CD4-positive, alpha-beta memory T cell (primary cell): ENCODE measurements around the gene GFRA1. TPM values are rescaled to one million over a fixed set of nuclear protein-coding genes. Genes with fewer than 3 reads are reported as not detected.
A peak's percentile ranks its signal among the peaks of the same experiment; 100 is the strongest.

Experiments
- CTCF ChIA-PET: fragments of 350-600 bp; sonication (Branson Sonifier 250); formaldehyde crosslinking; loops from one replicate; lab custom pipeline; 2021; ENCODE audit warnings: inconsistent platforms; ENCODE audit not compliant: partially characterized antibody; lab: Charles Lee
- POLR2A ChIA-PET: fragments of 350-600 bp; sonication (Branson Sonifier 250); formaldehyde crosslinking; loops from one replicate; lab custom pipeline; 2021; ENCODE audit not compliant: partially characterized antibody; lab: Charles Lee
- DNase-seq, 5 donors: peaks; one replicate each; pipeline versions ENCODE4 v3.0.0 to v3.0.0-alpha.2; 2020 to 2022; ENCODE audit warnings: mixed read lengths in 1 of 5
- H3K27ac ChIP-seq: one replicate; pipeline ENCODE4 v1.7.0; 2013; ENCODE audit warnings: low read depth, low read length
- H3K27me3 ChIP-seq: 2 replicates; pipeline ENCODE4 v1.7.0; 2013; ENCODE audit warnings: mild to moderate bottlenecking, low read length, moderate library complexity; ENCODE audit not compliant: insufficient read depth
- H3K36me3 ChIP-seq: 2 replicates; pipeline ENCODE4 v1.7.0; 2013; ENCODE audit warnings: mild to moderate bottlenecking, low read length, moderate library complexity; ENCODE audit not compliant: insufficient read depth
- H3K4me1 ChIP-seq: 2 replicates; pipeline ENCODE4 v1.7.0; 2013; ENCODE audit warnings: mild to moderate bottlenecking, low read length, moderate library complexity; ENCODE audit not compliant: insufficient read depth
- H3K4me3 ChIP-seq, 2 donors: one replicate each; pipeline ENCODE4 v1.7.0; 2013; ENCODE audit warnings: low read length in 2 of 2, mild to moderate bottlenecking in 1 of 2
- H3K9me3 ChIP-seq, 2 donors: one replicate each; pipeline ENCODE4 v1.7.0; 2013; ENCODE audit warnings: low read length in 2 of 2, control low read depth in 1 of 2; ENCODE audit not compliant: control insufficient read depth in 1 of 2
- H3K27ac Mint-ChIP-seq, 7 donors: one replicate each; pipeline ENCODE4 v1.8.0; 2020 to 2021; ENCODE audit warnings: mixed read lengths in 7 of 7, mild to moderate bottlenecking in 6 of 7, inconsistent platforms in 3 of 7, moderate library complexity in 3 of 7
- H3K27me3 Mint-ChIP-seq, 2 donors: one replicate each; pipeline ENCODE4 v1.8.0; 2020 to 2021; ENCODE audit warnings: mixed read lengths in 2 of 2
- H3K36me3 Mint-ChIP-seq, 2 donors: one replicate each; pipeline ENCODE4 v1.8.0; 2020 to 2021; ENCODE audit warnings: mixed read lengths in 2 of 2, inconsistent platforms in 1 of 2, mild to moderate bottlenecking in 1 of 2
- H3K4me1 Mint-ChIP-seq, 4 donors: one replicate each; pipeline ENCODE4 v1.8.0; 2020 to 2021; ENCODE audit warnings: mixed read lengths in 4 of 4, mild to moderate bottlenecking in 1 of 4
- H3K4me3 Mint-ChIP-seq, 8 donors: one replicate each; pipeline ENCODE4 v1.8.0; 2020 to 2021; ENCODE audit warnings: mixed read lengths in 8 of 8, mild to moderate bottlenecking in 7 of 8, moderate library complexity in 6 of 8, inconsistent platforms in 3 of 8
- H3K9me3 Mint-ChIP-seq, 8 donors: one replicate each; pipeline ENCODE4 v1.8.0; 2020 to 2021; ENCODE audit warnings: mixed read lengths in 8 of 8, mild to moderate bottlenecking in 5 of 8, inconsistent platforms in 3 of 8, moderate library complexity in 1 of 8
- intact Hi-C: fragments of 100-400 bp; cut with micrococcal nuclease; formaldehyde crosslinking; loops from one replicate; pipeline ENCODE4 v1.15.1; 2023
- polyA plus RNA-seq, 2 donors: library from polyadenylated mRNA; unstranded; fragments of 300-500 nt; fragmentation: Illumina TruSeq; gene quantifications; one replicate each; pipeline ENCODE4 v1.2.3, GENCODE V29; 2021
- total RNA-seq, 2 experiments: library from RNA; stranded (reverse); gene quantifications; one replicate each; pipeline ENCODE4 v1.2.3, GENCODE V29; 2021

GFRA1 gene
- total and polyA plus RNA-seq, 4 experiments from 2014 or later: not detected

GRCh38 chr10:116063107-116063506 is 209.9 kb downstream of the GFRA1 start:
- CTCF ChIA-PET: no interaction called here
- Histone ChIP-seq H3K27ac (no peak overlapping the region), H3K36me3 (no peaks in the 10 kb centered on the region), H3K4me3 (no peak overlapping the region), H3K27me3 (no peaks in the 10 kb centered on the region), H3K9me3 (no peaks in the 10 kb centered on the region), H3K4me1 (no peaks in the 10 kb centered on the region)
- intact Hi-C loops: no loop called here
- H3K27ac Mint-ChIP-seq: no peak overlapping the region
- no peak overlapping the region for H3K4me3 Mint-ChIP-seq
- no peaks in the 10 kb centered on the region for H3K4me1 Mint-ChIP-seq
- no peak for DNase-seq
- POLR2A ChIA-PET: no interaction called here
- H3K27me3 Mint-ChIP-seq: no peaks in the 10 kb centered on the region
- peaks cover 0 to 4% (median 0%) of the 10 kb centered on the region in 8 donors for H3K9me3 Mint-ChIP-seq
- no peaks in the 10 kb centered on the region for H3K36me3 Mint-ChIP-seq

- POLR2A ChIA-PET: no interaction called here
These were observed 212.1 kb downstream of the GFRA1 start for GRCh38 chr10:116060864-116061263.

GRCh38 chr10:116059320-116059719 is 213.7 kb downstream of the GFRA1 start:
- Histone ChIP-seq H3K27me3 (no peaks in the 10 kb centered on the region), H3K4me1 (no peaks in the 10 kb centered on the region), H3K9me3 (no peaks in the 10 kb centered on the region), H3K27ac (no peak overlapping the region), H3K4me3 (no peak overlapping the region), H3K36me3 (no peaks in the 10 kb centered on the region)
- POLR2A ChIA-PET: no interaction called here
- no peaks in the 10 kb centered on the region for H3K27me3 Mint-ChIP-seq
- H3K4me3 Mint-ChIP-seq: no peak overlapping the region
- no peaks in the 10 kb centered on the region for H3K36me3 Mint-ChIP-seq
- no peaks in the 10 kb centered on the region for H3K4me1 Mint-ChIP-seq
- H3K27ac Mint-ChIP-seq: peak overlapping the region in 1 of 7 donors; percentile 5
- CTCF ChIA-PET: no interaction called here
- intact Hi-C loops: no loop called here
- no peak for DNase-seq
- H3K9me3 Mint-ChIP-seq: peaks cover 0 to 5% (median 1%) of the 10 kb centered on the region in 8 donors

More at GRCh38 chr10:116060864-116061263, 212.1 kb downstream of the GFRA1 start:
- CTCF ChIA-PET: no interaction called here
- H3K9me3 ChIP-seq: no peaks in the 10 kb centered on the region
- intact Hi-C loops: no loop called here
- Mint-ChIP-seq H3K36me3 (no peaks in the 10 kb centered on the region), H3K4me3 (no peak overlapping the region), H3K27me3 (no peaks in the 10 kb centered on the region), H3K4me1 (no peaks in the 10 kb centered on the region), H3K9me3 (peaks cover 0 to 5% (median 0%) of the 10 kb centered on the region in 8 donors), H3K27ac (no peak overlapping the region)
- no peaks in the 10 kb centered on the region for H3K27me3 ChIP-seq
- no peaks in the 10 kb centered on the region for H3K4me1 ChIP-seq
- no peak overlapping the region for H3K4me3 ChIP-seq
- H3K36me3 ChIP-seq: no peaks in the 10 kb centered on the region
- no peak for DNase-seq
- no peak overlapping the region for H3K27ac ChIP-seq

- H3K27ac ChIP-seq: no peak overlapping the region
- Mint-ChIP-seq H3K4me1 (no peaks in the 10 kb centered on the region), H3K27ac (no peak overlapping the region), H3K9me3 (peaks cover 0 to 7% (median 1%) of the 10 kb centered on the region in 8 donors), H3K27me3 (no peaks in the 10 kb centered on the region), H3K4me3 (no peak overlapping the region), H3K36me3 (no peaks in the 10 kb centered on the region)
- intact Hi-C loops: no loop called here
- ChIA-PET POLR2A (no interaction called here), CTCF (no interaction called here)
- no peaks in the 10 kb centered on the region for H3K27me3 ChIP-seq
- H3K4me3 ChIP-seq: no peak overlapping the region
- no peaks in the 10 kb centered on the region for H3K9me3 ChIP-seq
- no peaks in the 10 kb centered on the region for H3K4me1 ChIP-seq
- DNase-seq: no peak
- no peaks in the 10 kb centered on the region for H3K36me3 ChIP-seq
These were observed 216.3 kb downstream of the GFRA1 start for GRCh38 chr10:116056445-116057293.

DNA sequence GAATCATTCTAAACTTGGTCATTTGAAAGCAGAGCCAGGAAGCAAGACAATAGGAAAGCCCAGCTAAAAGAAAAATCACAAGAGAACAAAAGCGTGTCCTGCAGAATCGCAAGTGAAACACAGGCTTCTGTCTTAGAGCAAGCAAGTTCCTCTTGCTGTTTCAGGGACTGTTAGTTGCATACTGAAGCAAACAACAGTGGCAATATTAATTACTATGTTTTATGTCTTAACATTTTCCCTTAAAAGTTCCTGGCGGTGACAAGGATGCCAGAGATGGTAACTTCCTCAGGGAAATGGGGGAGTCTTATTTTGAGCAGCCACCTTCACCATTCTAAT is 217.1 kb downstream of the GFRA1 start:
- CTCF ChIA-PET: no interaction called here
- no peaks in the 10 kb centered on the region for H3K4me1 Mint-ChIP-seq
- H3K9me3 Mint-ChIP-seq: peaks cover 0 to 8% (median 4%) of the 10 kb centered on the region in 8 donors
- no peaks in the 10 kb centered on the region for H3K27me3 ChIP-seq
- intact Hi-C loops: no loop called here
- no peaks in the 10 kb centered on the region for H3K4me1 ChIP-seq
- no peak overlapping the region for H3K4me3 ChIP-seq
- no peak overlapping the region for H3K27ac ChIP-seq
- no peaks in the 10 kb centered on the region for H3K36me3 Mint-ChIP-seq
- DNase-seq: no peak
- no peaks in the 10 kb centered on the region for H3K36me3 ChIP-seq
- H3K27ac Mint-ChIP-seq: peak overlapping the region in 1 of 7 donors; percentile 22
- no peaks in the 10 kb centered on the region for H3K9me3 ChIP-seq
- no peaks in the 10 kb centered on the region for H3K27me3 Mint-ChIP-seq
- POLR2A ChIA-PET: no interaction called here
- H3K4me3 Mint-ChIP-seq: no peak overlapping the region

DNA sequence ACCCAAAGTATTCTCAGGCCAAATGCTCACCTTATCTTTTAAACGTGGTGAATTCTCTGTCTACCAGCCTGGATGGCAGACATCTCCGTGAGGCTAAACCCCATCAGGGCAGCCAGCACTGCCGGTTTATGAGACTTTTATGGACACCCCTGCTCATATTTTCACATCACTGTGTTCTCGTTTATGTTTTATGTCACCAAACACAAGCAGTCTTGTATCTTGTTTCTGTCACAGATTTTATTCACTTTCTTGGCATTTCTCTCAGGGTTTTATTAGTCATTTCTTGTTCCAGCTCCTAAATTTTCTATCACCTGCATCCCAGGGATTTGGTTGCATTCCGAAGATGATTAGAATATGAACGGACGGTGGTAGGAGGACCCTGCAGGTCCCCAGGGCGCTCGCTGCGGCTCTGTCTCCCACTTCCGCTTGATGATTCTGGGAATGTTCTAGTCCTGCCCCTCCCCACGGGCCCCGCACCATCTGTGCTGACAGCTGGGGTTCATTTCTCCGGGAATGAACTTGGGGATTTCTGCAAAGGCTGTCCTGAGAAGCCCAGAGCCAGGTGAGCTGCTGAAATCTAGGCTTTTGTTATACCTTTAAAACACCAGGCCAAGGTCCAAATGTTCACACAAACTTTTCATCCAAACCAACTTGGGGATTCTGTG is 217.6 kb downstream of the GFRA1 start:
- Mint-ChIP-seq H3K27ac (peak overlapping the region in 1 of 7 donors; percentile 22), H3K4me3 (no peak overlapping the region), H3K9me3 (peaks cover 0 to 10% (median 4%) of the 10 kb centered on the region in 8 donors), H3K27me3 (no peaks in the 10 kb centered on the region), H3K4me1 (no peaks in the 10 kb centered on the region), H3K36me3 (no peaks in the 10 kb centered on the region)
- no peak for DNase-seq
- H3K9me3 ChIP-seq: no peaks in the 10 kb centered on the region
- H3K4me1 ChIP-seq: no peaks in the 10 kb centered on the region
- POLR2A ChIA-PET: no interaction called here
- CTCF ChIA-PET: no interaction called here
- H3K27ac ChIP-seq: no peak overlapping the region
- no peak overlapping the region for H3K4me3 ChIP-seq
- intact Hi-C loops: no loop called here
- no peaks in the 10 kb centered on the region for H3K36me3 ChIP-seq
- no peaks in the 10 kb centered on the region for H3K27me3 ChIP-seq

DNA sequence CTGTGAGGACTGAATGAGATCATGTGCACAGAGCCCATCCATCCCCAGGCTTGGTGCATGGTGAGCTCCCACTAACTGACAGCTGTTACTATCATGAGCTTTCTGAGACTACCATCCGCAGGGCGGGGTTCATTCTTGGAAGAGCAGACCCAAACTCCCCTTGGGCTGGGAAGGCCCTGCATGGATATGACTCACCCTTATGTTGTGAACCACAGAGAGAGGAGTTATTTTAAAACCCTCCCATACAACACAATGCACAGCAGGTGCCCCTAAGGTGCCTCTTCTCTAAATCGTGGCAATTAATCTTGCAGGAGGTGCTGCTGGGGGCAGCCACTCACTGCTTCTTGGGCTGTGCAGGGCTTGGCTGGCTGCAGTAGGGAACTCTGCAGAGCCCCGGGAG is 219.1 kb downstream of the GFRA1 start:
- Mint-ChIP-seq H3K4me3 (no peak overlapping the region), H3K9me3 (peaks cover 0 to 11% (median 4%) of the 10 kb centered on the region in 8 donors), H3K36me3 (no peaks in the 10 kb centered on the region), H3K27ac (no peak overlapping the region), H3K27me3 (no peaks in the 10 kb centered on the region), H3K4me1 (no peaks in the 10 kb centered on the region)
- no peaks in the 10 kb centered on the region for H3K4me1 ChIP-seq
- CTCF ChIA-PET: no interaction called here
- H3K4me3 ChIP-seq: no peak overlapping the region
- POLR2A ChIA-PET: no interaction called here
- H3K9me3 ChIP-seq: no peaks in the 10 kb centered on the region
- H3K27me3 ChIP-seq: no peaks in the 10 kb centered on the region
- no peak overlapping the region for H3K27ac ChIP-seq
- H3K36me3 ChIP-seq: no peaks in the 10 kb centered on the region
- no peak for DNase-seq
- intact Hi-C loops: no loop called here
